OCI-M2 (cell line): Measurements from ENCODE around the gene SLC25A40.
"Not testable (repeated sequence)": the region's sequence is repeated elsewhere in the genome, so short reads cannot be mapped to it uniquely, and the experiment has no call there.

Experiments
- DNase-seq: peaks from one replicate; lab custom pipeline; 2025; ENCODE audit not compliant: unreplicated experiment; lab: John Stamatoyannopoulos, UW

The SLC25A40 gene

GRCh38 chr7:87873328-87873727 is 2.8 kb downstream of the SLC25A40 start:
- DNase-seq, result not testable (repeated sequence)

GRCh38 chr7:87872346-87872745 is 3.8 kb downstream of the SLC25A40 start:
- no peak for DNase-seq

- no peak for DNase-seq
These were observed 5.7 kb downstream of the SLC25A40 start for GRCh38 chr7:87870471-87870870.

- not testable (repeated sequence) for DNase-seq
These were observed 9.6 kb downstream of the SLC25A40 start for GRCh38 chr7:87866533-87866932.

- no peak for DNase-seq
These were observed 10.1 kb downstream of the SLC25A40 start for GRCh38 chr7:87866089-87866488.

- DNase-seq, result no peak
These were observed 17.6 kb downstream of the SLC25A40 start for GRCh38 chr7:87858417-87859100.

- no peak for DNase-seq
These were observed 22.8 kb downstream of the SLC25A40 start for GRCh38 chr7:87853237-87853864.

GRCh38 chr7:87852306-87852705 is 23.9 kb downstream of the SLC25A40 start:
- DNase-seq, result no peak

GRCh38 chr7:87850836-87851593 is 25.1 kb downstream of the SLC25A40 start:
- DNase-seq, result no peak

- DNase-seq, result no peak
These were observed 38.6 kb downstream of the SLC25A40 start for GRCh38 chr7:87837597-87837996.

GRCh38 chr7:87833130-87833529 is 43.0 kb downstream of the SLC25A40 start:
- no peak for DNase-seq

GRCh38 chr7:87831097-87831496 is 45.1 kb downstream of the SLC25A40 start:
- no peak for DNase-seq

- DNase-seq, result not testable (repeated sequence)
These were observed 47.8 kb downstream of the SLC25A40 start for GRCh38 chr7:87828383-87828782.

GRCh38 chr7:87825369-87825768 is 50.8 kb downstream of the SLC25A40 start:
- DNase-seq, result not testable (repeated sequence)

- not testable (repeated sequence) for DNase-seq
These were observed 54.1 kb downstream of the SLC25A40 start for GRCh38 chr7:87822056-87822455.

- DNase-seq, result no peak
These were observed 57.8 kb downstream of the SLC25A40 start for GRCh38 chr7:87818336-87818735.

GRCh38 chr7:87816389-87816788 is 59.8 kb downstream of the SLC25A40 start:
- no peak for DNase-seq

GRCh38 chr7:87810726-87811125 is 65.4 kb downstream of the SLC25A40 start:
- no peak for DNase-seq

GRCh38 chr7:87810130-87810529 is 66.0 kb downstream of the SLC25A40 start:
- DNase-seq, result no peak

- no peak for DNase-seq
These were observed 70.0 kb downstream of the SLC25A40 start for GRCh38 chr7:87806150-87806549.

GRCh38 chr7:87797798-87798403 is 78.3 kb downstream of the SLC25A40 start:
- DNase-seq, result no peak

GRCh38 chr7:87797395-87797794 is 78.8 kb downstream of the SLC25A40 start:
- DNase-seq, result no peak
